A549 (cell line): Measurements from ENCODE around the gene GRK1. TPM values are rescaled to one million over a fixed set of nuclear protein-coding genes. Genes with fewer than 3 reads are reported as not detected.

Experiments used
- ATAC-seq, 2 experiments: fragments of 200-7000 bp in 1 of 2; fragments of >200 bp in 1 of 2; cut with Nextera tagmentation in 1 of 2; cut with Tn5 transposase in 1 of 2; 3 replicates each; pipeline versions ENCODE4 v1.8.0 to v1.9.1; 2018 to 2020; ENCODE audit warnings: mild to moderate bottlenecking in 1 of 2, moderate library complexity in 1 of 2
- CTCF ChIA-PET: fragments of 300-600 bp; sonication (Branson Sonifier 250); formaldehyde crosslinking; extraction: SDS; loops from one replicate; lab custom pipeline; 2021; ENCODE audit warnings: antibody characterized with exemption, inconsistent platforms; lab: Yijun Ruan, JAX
- POLR2A ChIA-PET: fragments of 350-600 bp; formaldehyde crosslinking; extraction: SDS; loops from one replicate; lab custom pipeline; 2021; ENCODE audit warnings: antibody characterized with exemption, inconsistent platforms; lab: Yijun Ruan, JAX
- DNase-seq, 2 experiments: peaks; one replicate each; pipeline versions ENCODE4 v3.0.0 to v3.0.0-alpha.2; 2011 to 2016; ENCODE audit warnings: low read depth in 1 of 2, low spot score in 1 of 2
- FAIRE-seq: peaks from 2 replicates; lab custom pipeline; 2011; peaks lifted over from hg19 to GRCh38; lab: Jason Lieb, UNC
- H3K27ac ChIP-seq, 2 experiments: fragments of >200 bp; sonication (Bioruptor Twin); formaldehyde crosslinking; 3 replicates each; pipeline ENCODE4 v1.5.1; 2016 to 2017
- H3K4me1 ChIP-seq: fragments of >200 bp; sonication (Bioruptor Twin); formaldehyde crosslinking; 3 replicates; pipeline ENCODE4 v1.6.1; 2016
- H3K4me2 ChIP-seq: fragments of >200 bp; sonication (Bioruptor Twin); formaldehyde crosslinking; 3 replicates; pipeline ENCODE4 v1.6.1; 2016
- H3K4me3 ChIP-seq: fragments of >200 bp; sonication (Bioruptor Twin); formaldehyde crosslinking; 3 replicates; pipeline ENCODE4 v1.5.1; 2016
- H3K9me3 ChIP-seq: fragments of >200 bp; sonication (Bioruptor Twin); formaldehyde crosslinking; 3 replicates; pipeline ENCODE4 v1.6.1; 2016
- ATOH8 ChIP-seq: fragments of 250-450 bp; sonication (Bioruptor Pico); IDR thresholded peaks from 2 replicates; pipeline ENCODE4 v1.5.0; 2020; ENCODE audit warnings: low read depth, mild to moderate bottlenecking, moderate library complexity
- BHLHE40 ChIP-seq: IDR thresholded peaks from 2 replicates; pipeline ENCODE4 v1.6.1; 2012; ENCODE audit warnings: low read depth, low read length, inconsistent platforms
- CBX8 ChIP-seq: fragments of 200-600 bp; sonication (generic); IDR thresholded peaks from 2 replicates; pipeline ENCODE4 v1.6.1; 2016
- CEBPB ChIP-seq, 2 experiments: fragments of >200 bp in 1 of 2; sonication (Bioruptor Twin) in 1 of 2; formaldehyde crosslinking in 1 of 2; IDR thresholded peaks; 2 replicates each; pipeline ENCODE4 v1.6.1; 2012 to 2016
- ELK1 ChIP-seq: fragments of 150-350 bp; IDR thresholded peaks from 2 replicates; pipeline ENCODE4 v1.6.1; 2014; ENCODE audit warnings: low read depth, mild to moderate bottlenecking, low read length
- FOSB ChIP-seq: fragments of 250-450 bp; sonication (Bioruptor Pico); IDR thresholded peaks from 2 replicates; pipeline ENCODE4 v1.5.0; 2020; ENCODE audit warnings: mild to moderate bottlenecking, moderate library complexity
- FOSL2 ChIP-seq, 2 experiments: fragments of 450-650 bp in 1 of 2; fragments of >200 bp in 1 of 2; sonication (Bioruptor Twin) in 1 of 2; formaldehyde crosslinking; IDR thresholded peaks; 2 replicates each; pipeline versions ENCODE4 v1.5.0 to v1.6.1; 2016 to 2020; ENCODE audit warnings: mild to moderate bottlenecking in 1 of 2, moderate library complexity in 1 of 2
- FOXS1 ChIP-seq: fragments of 250-450 bp; sonication (Bioruptor Pico); IDR thresholded peaks from 2 replicates; pipeline ENCODE4 v1.5.0; 2020; ENCODE audit warnings: mild to moderate bottlenecking, moderate library complexity
- HDAC2 ChIP-seq: fragments of 200-600 bp; sonication (generic); IDR thresholded peaks from 2 replicates; pipeline ENCODE4 v1.6.1; 2016
- HOXA7 ChIP-seq: fragments of 250-450 bp; sonication (Bioruptor Pico); IDR thresholded peaks from 2 replicates; pipeline ENCODE4 v1.5.0; 2020; ENCODE audit warnings: mild to moderate bottlenecking, moderate library complexity
- HOXB13 ChIP-seq: fragments of 250-450 bp; sonication (Bioruptor Pico); IDR thresholded peaks from 2 replicates; pipeline ENCODE4 v1.5.0; 2020; ENCODE audit warnings: low read depth, mild to moderate bottlenecking, moderate library complexity
- JUNB ChIP-seq: fragments of >200 bp; sonication (Bioruptor Twin); formaldehyde crosslinking; IDR thresholded peaks from 2 replicates; pipeline ENCODE4 v1.6.1; 2016
- KDM1A ChIP-seq: fragments of 200-600 bp; sonication (generic); IDR thresholded peaks from 2 replicates; pipeline ENCODE4 v1.6.1; 2016; ENCODE audit warnings: low read depth, mild to moderate bottlenecking
- KDM5A ChIP-seq: fragments of 200-600 bp; sonication (generic); IDR thresholded peaks from 2 replicates; pipeline ENCODE4 v1.6.1; 2016; ENCODE audit warnings: antibody characterized with exemption, mild to moderate bottlenecking
- MAFK ChIP-seq: fragments of 450-650 bp; IDR thresholded peaks from 2 replicates; pipeline ENCODE4 v1.6.1; 2014; ENCODE audit not compliant: partially characterized antibody
- MAZ ChIP-seq: fragments of 150-350 bp; IDR thresholded peaks from 2 replicates; pipeline ENCODE4 v1.6.1; 2014; ENCODE audit warnings: antibody characterized with exemption, low read depth, low read length, borderline replicate concordance
- MYC ChIP-seq: IDR thresholded peaks from 2 replicates; pipeline ENCODE4 v1.6.1; 2012; ENCODE audit warnings: mild to moderate bottlenecking, inconsistent platforms, low read length, improper control_type of control experiment, borderline replicate concordance
- NFE2L2 ChIP-seq: fragments of 150-350 bp; conservative IDR thresholded peaks from 2 replicates; pipeline ENCODE4 v1.6.1; 2014; ENCODE audit warnings: low read length
- NPAS2 ChIP-seq: fragments of 250-450 bp; sonication (Bioruptor Pico); IDR thresholded peaks from 2 replicates; pipeline ENCODE4 v1.8.0; 2022; ENCODE audit warnings: mild to moderate bottlenecking, moderate library complexity, borderline replicate concordance
- NR3C1 ChIP-seq: fragments of >200 bp; sonication (Bioruptor Twin); formaldehyde crosslinking; IDR thresholded peaks from 3 replicates; pipeline ENCODE4 v1.6.1; 2017
- POLR2A ChIP-seq: IDR thresholded peaks from 2 replicates; pipeline ENCODE4 v1.6.1; 2012; ENCODE audit warnings: mild to moderate bottlenecking, low read length
- RAD21 ChIP-seq, 2 experiments: fragments of >200 bp in 1 of 2; sonication (Bioruptor Twin) in 1 of 2; formaldehyde crosslinking in 1 of 2; IDR thresholded peaks in 1 of 2; conservative IDR thresholded peaks in 1 of 2; 2 replicates in 1 of 2; 3 replicates in 1 of 2; pipeline ENCODE4 v1.6.1; 2012 to 2018; ENCODE audit warnings: inconsistent platforms in 1 of 2
- RARB ChIP-seq: fragments of 250-450 bp; sonication (Bioruptor Pico); IDR thresholded peaks from 2 replicates; pipeline ENCODE4 v1.8.0; 2021; ENCODE audit warnings: mild to moderate bottlenecking, moderate library complexity
- RCOR1 ChIP-seq: fragments of 150-350 bp; IDR thresholded peaks from 2 replicates; pipeline ENCODE4 v1.6.1; 2014; ENCODE audit warnings: antibody characterized with exemption, low read length, low read depth
- RNF2 ChIP-seq: fragments of 200-600 bp; sonication (generic); IDR thresholded peaks from 2 replicates; pipeline ENCODE4 v1.6.1; 2016; ENCODE audit warnings: low read depth, mild to moderate bottlenecking, antibody characterized with exemption, moderate library complexity, borderline replicate concordance
- SMC3 ChIP-seq: fragments of >200 bp; sonication (Bioruptor Twin); formaldehyde crosslinking; IDR thresholded peaks from 3 replicates; pipeline ENCODE4 v1.6.1; 2018; ENCODE audit warnings: inconsistent platforms
- TFCP2L1 ChIP-seq: fragments of 250-450 bp; sonication (Bioruptor Pico); IDR thresholded peaks from 2 replicates; pipeline ENCODE4 v1.5.0; 2021; ENCODE audit warnings: mild to moderate bottlenecking
- TP53 ChIP-seq: fragments of 250-450 bp; sonication (Bioruptor Pico); IDR thresholded peaks from 2 replicates; pipeline ENCODE4 v1.5.0; 2021; ENCODE audit warnings: mild to moderate bottlenecking, moderate library complexity
- USF2 ChIP-seq: fragments of 450-650 bp; IDR thresholded peaks from 2 replicates; pipeline ENCODE4 v1.6.1; 2014; ENCODE audit warnings: antibody characterized with exemption
- ZC3H11A ChIP-seq: fragments of 450-650 bp; IDR thresholded peaks from 2 replicates; pipeline ENCODE4 v1.6.1; 2014; ENCODE audit warnings: antibody characterized with exemption, mild to moderate bottlenecking
- ZNF302 ChIP-seq: fragments of 250-450 bp; sonication (Bioruptor Pico); IDR thresholded peaks from 2 replicates; pipeline ENCODE4 v1.9.0; 2021; ENCODE audit warnings: inconsistent platforms, mild to moderate bottlenecking, moderate library complexity
- WGBS: methylation state at CpG from one replicate; pipeline ENCODE4 v1.1.6; 2017; ENCODE audit errors: missing lambda C conversion rate; 5-methylcytosine and 5-hydroxymethylcytosine counted together
- polyA plus RNA-seq, 4 experiments: library from polyadenylated mRNA; depleted of rRNA in 3 of 4; stranded (reverse); fragments of >200 nt; fragmentation: RNase III in 1 of 4; extraction: RNeasy Plus Mini Kit Qiagen cat#74134 plus additional on column Dnase treatment in 1 of 4; gene quantifications; 2 replicates in 3 of 4; 3 replicates in 1 of 4; pipeline ENCODE4 v1.2.3, GENCODE V29; 2011 to 2017

GRK1 gene
- polyA plus RNA-seq, 2 of the 4 experiments (the other 2 are of a cell fraction), result not detected

- CTCF ChIA-PET, result no interaction called here
- no peak overlapping the region for H3K4me3 ChIP-seq
- POLR2A ChIA-PET, result no interaction called here
- H3K4me1 ChIP-seq, result no peaks in the 10 kb centered on the region
- 30% methylated on average over 4 of the region's 4 CpGs for WGBS
- ATAC-seq, result no peak
- no peak for DNase-seq
- H3K9me3 ChIP-seq, result no peaks in the 10 kb centered on the region
- no peak for FAIRE-seq
- no peak for TF ChIP-seq NPAS2
- no peak for TF ChIP-seq TP53 (CRISPR knock-in tag)
- no peak for TF ChIP-seq RCOR1
- no peak for TF ChIP-seq TFCP2L1 (CRISPR knock-in tag)
- TF ChIP-seq POLR2A, result no peak
- TF ChIP-seq FOSL2 (IDR thresholded peaks at IDR 0.05), result no peak
- no peak for TF ChIP-seq FOSL2 (CRISPR knock-in tag; IDR thresholded peaks at IDR 0.05)
- no peak for TF ChIP-seq ZC3H11A
- TF ChIP-seq CEBPB (IDR thresholded peaks at IDR 0.05), result no peak
- TF ChIP-seq RAD21 (conservative IDR thresholded peaks at IDR 0.05 in 1 of 2, IDR thresholded peaks at IDR 0.05 in 1 of 2), result no peak
- TF ChIP-seq NR3C1, result no peak
- TF ChIP-seq FOSB (CRISPR knock-in tag), result no peak
- no peak for TF ChIP-seq HOXA7 (CRISPR knock-in tag)
- TF ChIP-seq HDAC2, result no peak
- TF ChIP-seq CBX8, result no peak
- TF ChIP-seq RNF2, result no peak
- H3K27ac ChIP-seq, result no peak overlapping the region
- no peak overlapping the region for H3K4me2 ChIP-seq
Measured at GRCh38 chr13:113765564-113765910, 98.5 kb downstream of the GRK1 start.

- no peaks in the 10 kb centered on the region for H3K9me3 ChIP-seq
- no peak overlapping the region for H3K4me2 ChIP-seq
- ATAC-seq (no peak), DNase-seq (no peak), FAIRE-seq (no peak)
- TF ChIP-seq SMC3, result no peak
- no peak for TF ChIP-seq NR3C1
- TF ChIP-seq KDM5A, result no peak
- no peak for TF ChIP-seq BHLHE40
- TF ChIP-seq ATOH8 (CRISPR knock-in tag), result no peak
- TF ChIP-seq JUNB, result no peak
- TF ChIP-seq USF2, result no peak
- no peak for TF ChIP-seq NFE2L2
- no peak for TF ChIP-seq TFCP2L1 (CRISPR knock-in tag)
- TF ChIP-seq ELK1, result no peak
- TF ChIP-seq MYC, result no peak
- TF ChIP-seq MAZ, result no peak
- TF ChIP-seq MAFK, result no peak
- no peak for TF ChIP-seq POLR2A
- TF ChIP-seq HOXB13 (CRISPR knock-in tag), result no peak
- no peak for TF ChIP-seq RARB (CRISPR knock-in tag)
- no peak for TF ChIP-seq FOXS1 (CRISPR knock-in tag)
- no peak for TF ChIP-seq KDM1A
- no peak for TF ChIP-seq NPAS2
- TF ChIP-seq ZNF302 (CRISPR knock-in tag), result no peak
- WGBS, result 70% methylated on average over 20 of the region's 30 CpGs
- CTCF ChIA-PET, result no interaction called here
- H3K4me1 ChIP-seq, result no peaks in the 10 kb centered on the region
- POLR2A ChIA-PET, result no interaction called here
- no peak overlapping the region for H3K4me3 ChIP-seq
- no peak overlapping the region for H3K27ac ChIP-seq
Measured at GRCh38 chr13:113766035-113766800, 99.2 kb downstream of the GRK1 start.
